GM19438 (cell line): Measurements from ENCODE around the gene SLCO3A1.
A peak's percentile ranks its signal among the peaks of the same experiment; 100 is the strongest.

Source experiments
- ATAC-seq: cut with Tn5 transposase; IDR thresholded peaks from one replicate; pipeline ENCODE4 v1.9.1; 2021; ENCODE audit warnings: low read depth; ENCODE audit not compliant: unreplicated experiment

SLCO3A1 gene

DNA sequence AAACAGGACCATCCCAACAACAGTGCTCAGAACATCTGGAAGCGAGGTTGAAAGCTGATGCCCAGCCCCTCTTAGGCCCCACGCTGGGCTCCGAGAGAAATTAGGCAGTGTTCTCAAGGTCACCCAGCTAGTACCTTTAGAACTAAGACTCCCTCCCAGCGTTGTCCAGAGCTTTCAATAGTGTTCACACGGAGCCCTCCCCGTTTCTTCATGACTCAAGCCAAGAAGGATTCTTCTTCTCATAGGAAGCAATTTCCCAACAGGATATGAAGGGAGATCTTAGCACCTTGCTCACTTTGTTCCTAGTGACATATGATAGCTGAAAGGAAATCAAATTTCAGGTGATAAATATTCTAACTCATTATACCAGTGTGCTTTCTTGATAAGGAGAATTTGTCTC is 296.0 kb downstream of the SLCO3A1 start:
- no peak for ATAC-seq

DNA sequence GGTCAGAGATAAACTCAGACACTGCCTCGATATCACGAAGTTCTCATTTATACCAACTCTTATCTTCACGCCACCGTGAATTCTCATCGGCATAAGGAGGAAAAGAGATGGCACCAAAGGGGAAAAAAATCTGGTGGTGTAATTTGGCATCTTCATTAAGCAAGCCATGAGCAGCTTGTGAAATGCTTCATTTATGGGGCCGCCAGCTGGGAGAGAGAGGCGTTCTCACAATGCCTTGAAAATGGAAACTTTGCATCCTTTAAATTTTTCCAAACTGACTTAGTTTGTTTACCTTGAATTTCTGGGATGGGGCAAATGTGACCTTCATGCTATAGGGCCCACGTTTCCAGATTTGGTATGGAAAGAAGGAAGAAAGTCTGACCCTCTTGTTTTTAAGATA is 297.7 kb downstream of the SLCO3A1 start:
- no peak for ATAC-seq

- no peak for ATAC-seq
Observed at GRCh38 chr15:92151741-92152140, 298.2 kb downstream of the SLCO3A1 start.

GRCh38 chr15:92152983-92153382 is 299.5 kb downstream of the SLCO3A1 start:
- no peak for ATAC-seq

GRCh38 chr15:92153620-92154019 is 300.1 kb downstream of the SLCO3A1 start:
- ATAC-seq: no peak

DNA sequence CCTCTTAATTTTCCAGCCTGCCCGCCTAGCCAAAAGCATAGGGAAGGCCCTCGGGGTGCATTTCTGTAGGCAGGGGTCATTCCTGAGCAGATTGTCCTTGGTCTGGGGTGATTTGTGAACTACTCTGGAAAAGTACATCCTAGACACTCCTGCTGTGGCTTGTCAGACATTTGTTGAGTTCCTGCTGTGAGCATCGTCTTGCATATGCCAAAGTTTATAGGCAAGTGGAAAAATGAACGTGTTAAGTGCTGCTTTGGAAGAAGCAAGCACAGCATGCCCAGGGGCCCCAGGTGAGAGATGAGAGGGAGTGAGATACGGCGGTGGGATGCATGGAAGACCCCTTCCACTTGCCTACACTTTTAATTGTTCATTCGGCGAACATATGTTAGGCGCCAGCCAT is 302.4 kb downstream of the SLCO3A1 start:
- no peak for ATAC-seq

GRCh38 chr15:92157666-92158298 is 304.3 kb downstream of the SLCO3A1 start:
- no peak for ATAC-seq

- ATAC-seq: no peak
Observed at GRCh38 chr15:92158426-92158825, 304.9 kb downstream of the SLCO3A1 start.

- no peak for ATAC-seq
Observed at GRCh38 chr15:92159481-92159880, 306.0 kb downstream of the SLCO3A1 start.

DNA sequence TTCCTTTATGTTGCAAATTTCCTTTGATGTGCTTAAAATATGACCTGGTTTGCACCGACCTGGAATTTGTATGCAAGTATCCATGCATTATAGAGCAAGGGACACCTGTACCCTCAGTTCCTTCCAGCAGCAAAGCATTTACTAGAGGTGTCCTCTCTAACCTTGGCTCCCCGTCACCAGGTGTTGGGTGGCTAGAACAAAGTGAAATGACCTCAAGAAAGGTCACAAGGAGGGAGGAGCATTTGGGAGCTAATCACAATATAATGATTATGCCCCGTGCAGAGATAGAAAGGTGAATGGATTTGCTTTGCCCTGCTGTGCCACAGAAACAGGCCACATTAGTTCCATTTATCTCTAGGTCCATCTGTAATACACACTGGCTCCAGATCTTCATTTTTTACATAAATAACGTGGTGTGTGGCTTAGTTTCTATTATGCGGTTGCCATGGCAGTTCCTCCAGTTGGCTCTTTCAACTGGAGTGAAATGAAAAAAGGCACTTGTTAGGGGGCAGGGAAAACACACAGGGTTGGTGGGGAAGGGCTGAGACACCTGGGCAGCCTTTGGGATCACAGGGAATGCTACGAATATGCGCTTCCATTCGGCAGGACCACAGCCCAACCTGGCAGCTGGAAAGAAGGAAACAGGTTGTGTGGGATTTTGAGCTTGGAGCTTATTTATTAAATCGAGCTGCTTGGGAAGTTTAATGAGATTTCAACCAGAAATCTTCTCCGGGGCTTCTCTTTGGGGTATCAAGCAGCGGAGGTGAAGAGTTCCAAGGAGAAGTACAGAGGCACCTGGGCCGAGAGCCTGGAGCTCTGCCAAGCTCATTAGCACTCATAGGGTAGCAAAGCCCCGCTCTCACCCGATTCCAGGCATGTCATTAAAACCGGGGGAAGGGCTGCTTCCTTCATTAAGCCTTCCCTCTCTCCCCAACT is 306.7 kb downstream of the SLCO3A1 start:
- ATAC-seq: no peak

DNA sequence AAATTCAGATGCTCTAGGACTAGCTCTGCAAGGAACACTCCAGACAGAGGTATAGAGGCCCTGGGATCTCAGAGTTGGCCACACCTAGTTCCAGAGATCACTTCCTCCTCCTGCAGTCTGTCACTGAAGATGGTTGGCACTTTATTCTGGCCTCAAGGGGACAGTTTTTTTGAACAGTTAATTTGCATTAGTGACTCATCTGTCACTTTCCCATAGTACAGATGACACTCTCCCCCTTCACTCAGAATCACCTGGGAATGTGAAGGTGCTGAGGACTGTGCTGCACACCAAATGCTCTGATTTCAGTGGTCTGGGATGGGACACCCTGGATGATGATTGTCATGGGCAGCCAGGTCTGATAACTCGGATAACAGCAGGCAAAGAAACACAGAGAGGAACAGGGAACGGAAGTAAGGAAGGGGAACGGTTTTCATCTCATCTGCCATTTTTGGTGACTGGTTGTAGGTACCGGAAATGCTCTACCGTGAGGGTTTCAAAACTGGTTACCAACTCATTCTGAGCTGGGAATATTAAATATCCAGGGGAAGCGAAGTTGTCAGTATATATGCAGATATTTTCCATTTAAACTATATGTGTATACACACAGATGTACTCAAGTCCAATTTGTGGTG is 307.6 kb downstream of the SLCO3A1 start:
- peak; percentile 95 for ATAC-seq

DNA sequence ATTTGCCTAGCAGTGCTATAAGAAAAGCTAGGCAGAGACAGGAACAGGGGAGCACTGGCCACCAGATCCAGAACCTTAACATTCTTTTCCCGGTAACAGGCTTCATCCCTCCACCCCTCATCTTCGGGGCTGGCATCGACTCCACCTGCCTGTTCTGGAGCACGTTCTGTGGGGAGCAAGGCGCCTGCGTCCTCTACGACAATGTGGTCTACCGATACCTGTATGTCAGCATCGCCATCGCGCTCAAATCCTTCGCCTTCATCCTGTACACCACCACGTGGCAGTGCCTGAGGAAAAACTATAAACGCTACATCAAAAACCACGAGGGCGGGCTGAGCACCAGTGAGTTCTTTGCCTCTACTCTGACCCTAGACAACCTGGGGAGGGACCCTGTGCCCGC is 309.1 kb downstream of the SLCO3A1 start:
- no peak for ATAC-seq

DNA sequence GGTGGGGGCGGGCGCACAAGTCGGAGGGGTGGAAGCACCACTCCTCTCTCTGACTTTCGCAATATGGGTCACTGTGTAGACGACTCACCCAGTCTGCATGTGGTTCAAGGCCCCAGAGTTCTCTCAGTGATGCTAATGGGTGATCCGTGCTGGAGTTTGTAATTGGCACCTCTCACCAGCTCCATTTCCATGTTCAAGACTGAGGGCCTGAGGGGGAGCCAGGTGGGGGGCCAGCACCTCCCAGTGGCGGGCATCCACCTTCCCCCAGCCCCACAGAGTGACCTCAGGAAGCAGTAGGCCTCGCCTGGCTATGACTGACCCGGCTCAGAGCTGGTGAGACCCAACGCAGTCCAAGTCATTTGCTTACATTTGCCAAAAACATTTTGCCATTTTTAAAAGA is 310.1 kb downstream of the SLCO3A1 start:
- no peak for ATAC-seq

- no peak for ATAC-seq
Observed at GRCh38 chr15:92164327-92165000, 311.0 kb downstream of the SLCO3A1 start.

DNA sequence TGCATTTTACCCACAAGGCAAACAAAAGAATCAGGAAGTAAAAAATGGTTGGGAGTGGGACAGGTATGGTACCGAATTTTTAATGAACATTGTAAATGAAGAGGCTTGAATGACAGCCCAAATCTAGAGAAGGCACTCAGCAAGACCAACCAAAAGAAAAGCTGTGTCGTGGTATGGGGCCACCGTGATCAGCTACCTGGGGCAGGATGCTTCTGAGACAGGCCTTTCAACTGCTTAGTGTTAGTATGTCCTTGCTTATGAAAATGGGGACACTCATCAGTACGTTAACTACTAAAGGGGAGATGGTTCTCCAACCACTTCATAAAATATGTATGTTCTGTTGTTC is 311.5 kb downstream of the SLCO3A1 start:
- ATAC-seq: no peak

GRCh38 chr15:92166029-92166428 is 312.5 kb downstream of the SLCO3A1 start:
- ATAC-seq: no peak

DNA sequence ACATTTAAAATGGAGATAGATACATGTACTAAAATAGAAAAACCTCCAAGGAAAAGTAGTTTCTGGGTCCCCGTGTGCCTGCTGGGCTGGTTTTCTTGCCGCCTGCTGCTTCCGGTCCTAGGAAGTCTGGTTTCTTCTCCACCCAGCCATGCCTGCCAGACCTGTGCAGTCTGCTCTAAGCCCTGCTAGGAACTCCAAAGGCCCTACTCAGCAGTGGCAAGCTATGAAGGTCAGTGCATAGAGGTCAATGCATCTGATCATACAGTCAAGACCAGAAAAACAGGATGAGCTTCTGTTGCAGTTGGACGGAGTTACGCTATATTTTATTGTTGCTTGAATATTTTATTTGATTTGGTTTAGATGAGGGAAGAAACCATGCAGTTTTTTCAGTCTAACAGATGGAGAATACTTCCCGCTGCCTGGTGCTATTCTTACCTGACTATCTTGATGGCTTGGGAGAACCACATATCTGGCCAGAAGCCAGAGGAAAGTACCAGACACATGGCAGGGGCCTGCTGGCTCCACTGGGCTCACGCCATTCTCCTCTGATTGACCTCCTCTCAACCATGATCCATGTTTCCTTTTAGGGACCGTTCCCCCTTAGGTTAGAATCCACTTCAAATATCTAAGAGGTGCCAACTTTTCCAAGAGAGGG is 313.4 kb downstream of the SLCO3A1 start:
- no peak for ATAC-seq

GRCh38 chr15:92167451-92167850 is 313.9 kb downstream of the SLCO3A1 start:
- no peak for ATAC-seq

DNA sequence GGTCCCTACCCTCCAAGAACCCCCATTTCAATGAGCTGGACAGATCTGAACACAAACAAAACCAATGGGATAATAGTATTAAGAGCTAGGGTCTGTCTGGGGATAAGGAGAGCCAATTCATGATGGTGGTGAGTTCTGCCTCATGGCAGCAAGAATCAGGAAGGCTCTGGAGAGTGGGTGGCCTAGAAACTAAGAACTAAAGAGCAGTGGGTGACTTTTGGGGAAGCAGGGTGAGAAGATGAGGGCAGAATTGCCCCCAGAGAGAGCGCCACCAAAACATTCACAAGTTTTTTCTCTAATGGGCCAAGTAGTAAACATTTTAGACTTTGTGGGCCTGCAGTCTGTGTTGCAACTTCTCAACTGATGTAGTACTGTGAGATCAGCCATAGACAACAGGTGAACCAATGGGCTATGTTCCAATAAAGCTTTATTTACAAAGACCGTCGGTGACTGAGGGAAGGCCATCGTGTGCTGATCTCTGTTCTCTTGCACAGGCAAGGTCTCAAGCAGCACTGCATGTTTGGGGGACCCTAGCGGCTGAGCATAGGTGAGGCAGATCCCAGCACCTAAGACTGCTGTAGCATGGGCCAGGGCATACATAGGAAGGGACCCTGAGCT is 314.7 kb downstream of the SLCO3A1 start:
- no peak for ATAC-seq

DNA sequence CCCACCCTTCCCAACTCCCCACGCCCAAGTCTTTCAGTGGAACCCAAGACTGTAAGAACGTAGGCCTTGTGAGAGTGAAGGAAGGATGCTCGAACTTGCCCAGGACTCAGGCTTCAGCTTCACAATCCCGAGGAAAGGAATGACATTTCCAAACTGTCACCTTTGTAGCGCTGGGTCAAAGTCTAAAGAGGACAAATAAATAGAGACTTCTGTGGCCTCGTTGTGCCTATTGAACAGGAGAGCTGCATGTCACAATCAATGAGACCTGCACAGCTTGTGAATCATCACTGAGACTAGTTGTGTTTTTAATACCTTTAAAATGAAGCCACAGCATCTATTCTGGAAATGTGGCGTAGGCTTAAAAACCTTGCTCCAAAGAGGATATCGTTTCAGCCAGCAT is 317.4 kb downstream of the SLCO3A1 start:
- ATAC-seq: no peak
